ENCODE measurements around the gene LRRC8D.

LRRC8D gene

DNA sequence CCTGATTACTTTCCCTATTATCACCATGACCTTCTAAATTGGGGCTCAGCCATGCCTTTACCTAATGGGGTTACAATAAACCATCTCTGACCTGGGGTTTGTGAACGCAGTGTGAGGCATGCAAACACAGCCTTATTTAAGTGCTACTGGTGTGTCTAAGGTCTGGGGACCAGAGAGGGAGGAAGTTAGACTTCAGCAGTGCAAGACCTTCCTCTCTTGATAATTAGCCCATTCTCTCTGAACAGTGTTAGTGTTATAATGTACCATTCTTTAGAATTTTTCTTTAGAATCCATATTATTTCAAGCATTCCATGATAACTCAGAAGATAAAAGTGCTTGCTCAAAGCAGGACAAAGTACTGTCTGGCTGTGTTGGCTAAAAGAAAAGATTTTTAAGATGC is 10.5 kb upstream of the LRRC8D start:
- Histone ChIP-seq H3K27ac (no peak overlapping the region), H3K4me2 (ENCODE audit: low read length) (no peak overlapping the region), H3K27me3 (ENCODE audit: control insufficient read depth, insufficient read depth, low read length) (no peaks in the 10 kb centered on the region), H3K79me2 (no peaks in the 10 kb centered on the region), H3K4me3 (ENCODE audit: low read depth, low read length) (no peak overlapping the region), H2AFZ (no peak overlapping the region), H3K36me3 (ENCODE audit: control insufficient read depth, insufficient read depth, low read length) (no peaks in the 10 kb centered on the region), H3K9ac (no peak overlapping the region), H3K4me1 (no peaks in the 10 kb centered on the region), H3K9me3 (ENCODE audit: control insufficient read depth, low read length) (no peaks in the 10 kb centered on the region)
- TF ChIP-seq, protein P1, sequence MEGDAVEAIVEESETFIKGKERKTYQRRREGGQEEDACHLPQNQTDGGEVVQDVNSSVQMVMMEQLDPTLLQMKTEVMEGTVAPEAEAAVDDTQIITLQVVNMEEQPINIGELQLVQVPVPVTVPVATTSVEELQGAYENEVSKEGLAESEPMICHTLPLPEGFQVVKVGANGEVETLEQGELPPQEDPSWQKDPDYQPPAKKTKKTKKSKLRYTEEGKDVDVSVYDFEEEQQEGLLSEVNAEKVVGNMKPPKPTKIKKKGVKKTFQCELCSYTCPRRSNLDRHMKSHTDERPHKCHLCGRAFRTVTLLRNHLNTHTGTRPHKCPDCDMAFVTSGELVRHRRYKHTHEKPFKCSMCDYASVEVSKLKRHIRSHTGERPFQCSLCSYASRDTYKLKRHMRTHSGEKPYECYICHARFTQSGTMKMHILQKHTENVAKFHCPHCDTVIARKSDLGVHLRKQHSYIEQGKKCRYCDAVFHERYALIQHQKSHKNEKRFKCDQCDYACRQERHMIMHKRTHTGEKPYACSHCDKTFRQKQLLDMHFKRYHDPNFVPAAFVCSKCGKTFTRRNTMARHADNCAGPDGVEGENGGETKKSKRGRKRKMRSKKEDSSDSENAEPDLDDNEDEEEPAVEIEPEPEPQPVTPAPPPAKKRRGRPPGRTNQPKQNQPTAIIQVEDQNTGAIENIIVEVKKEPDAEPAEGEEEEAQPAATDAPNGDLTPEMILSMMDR (IDR thresholded peaks at IDR 0.05), result no peak

DNA sequence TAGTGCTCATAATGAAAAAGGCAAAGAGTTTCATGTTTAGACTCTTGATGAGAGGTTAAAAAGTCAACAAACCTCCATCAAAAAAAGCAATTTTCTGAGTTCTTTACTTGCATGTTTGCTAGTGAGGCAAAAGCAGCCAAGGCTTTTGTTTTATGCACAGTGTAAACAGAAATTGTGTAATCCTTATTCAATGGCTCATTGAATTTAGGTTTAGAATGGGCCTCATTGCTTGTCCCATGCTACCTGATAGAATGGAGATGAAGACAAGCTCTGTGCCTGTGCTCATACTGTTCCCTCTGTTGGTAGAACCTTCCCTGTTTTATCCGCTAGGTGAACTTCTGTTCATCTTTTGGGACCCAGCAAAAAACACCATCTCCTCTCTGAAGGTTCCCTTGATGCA is 10.0 kb upstream of the LRRC8D start:
- H3K27me3 ChIP-seq (ENCODE audit: control insufficient read depth, insufficient read depth, low read length), result no peaks in the 10 kb centered on the region
- TF ChIP-seq, protein P1 (IDR thresholded peaks at IDR 0.05), result no peak

DNA sequence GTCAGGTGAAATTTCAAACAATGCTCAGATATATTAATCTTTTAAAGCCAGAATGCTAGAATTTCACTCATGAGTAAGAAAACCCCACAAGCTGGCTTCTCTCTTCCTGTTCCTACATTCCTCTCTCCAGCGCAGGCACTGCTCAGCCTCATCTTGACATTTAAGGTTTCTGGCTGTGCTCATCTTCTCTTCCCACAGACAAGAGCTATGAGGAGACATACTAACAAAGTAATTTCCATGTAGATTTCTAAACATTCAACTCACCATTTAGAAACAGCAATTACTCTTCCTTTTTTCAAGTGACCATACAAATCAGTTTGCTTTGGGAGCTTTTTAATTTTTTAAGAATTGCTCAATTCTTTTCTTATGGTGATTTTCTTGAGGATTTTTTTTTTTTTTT is 7.8 kb upstream of the LRRC8D start:
- no peaks in the 10 kb centered on the region for H3K9me3 ChIP-seq (ENCODE audit: control insufficient read depth, low read length)
- H3K4me3 ChIP-seq (ENCODE audit: low read depth, low read length), result no peak overlapping the region
- H3K79me2 ChIP-seq, result no peaks in the 10 kb centered on the region
- H3K9ac ChIP-seq, result no peak overlapping the region
- no peaks in the 10 kb centered on the region for H3K27me3 ChIP-seq (ENCODE audit: control insufficient read depth, insufficient read depth, low read length)
- H3K4me2 ChIP-seq (ENCODE audit: low read length), result no peak overlapping the region
- no peaks in the 10 kb centered on the region for H3K36me3 ChIP-seq (ENCODE audit: control insufficient read depth, insufficient read depth, low read length)
- H3K27ac ChIP-seq, result no peak overlapping the region
- no peaks in the 10 kb centered on the region for H3K4me1 ChIP-seq
- no peak overlapping the region for H2AFZ ChIP-seq
- TF ChIP-seq, protein P1 (IDR thresholded peaks at IDR 0.05), result no peak

More for the DNA sequence above, 10.0 kb upstream of the LRRC8D start:
- no peak overlapping the region for H3K9ac ChIP-seq
- H2AFZ ChIP-seq, result no peak overlapping the region
- H3K79me2 ChIP-seq, result no peaks in the 10 kb centered on the region
- H3K36me3 ChIP-seq (ENCODE audit: control insufficient read depth, insufficient read depth, low read length), result no peaks in the 10 kb centered on the region
- H3K4me1 ChIP-seq, result no peaks in the 10 kb centered on the region
- no peaks in the 10 kb centered on the region for H3K9me3 ChIP-seq (ENCODE audit: control insufficient read depth, low read length)
- no peak overlapping the region for H3K27ac ChIP-seq
- H3K4me3 ChIP-seq (ENCODE audit: low read depth, low read length), result no peak overlapping the region
- H3K4me2 ChIP-seq (ENCODE audit: low read length), result no peak overlapping the region

DNA sequence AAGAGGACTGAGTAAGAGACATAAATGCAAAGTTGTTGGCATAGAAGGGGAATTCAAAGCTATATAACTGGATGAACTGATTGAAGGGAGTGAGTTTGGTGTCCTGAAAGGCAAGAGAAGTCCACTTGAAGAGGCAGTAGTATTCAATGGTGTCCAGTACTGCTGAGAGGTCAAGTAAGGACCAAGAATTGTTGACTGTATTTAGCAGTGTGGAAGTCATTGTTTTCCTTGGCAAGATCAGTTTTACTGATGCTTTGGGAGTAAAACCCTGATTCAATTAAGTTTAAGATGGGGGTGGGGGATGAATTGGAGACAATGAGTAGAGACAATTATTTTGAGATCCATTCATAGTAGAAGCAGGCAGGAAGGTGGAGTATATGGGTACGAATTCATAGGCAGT is 5.8 kb upstream of the LRRC8D start:
- no peaks in the 10 kb centered on the region for H3K79me2 ChIP-seq
- no peaks in the 10 kb centered on the region for H3K9me3 ChIP-seq (ENCODE audit: control insufficient read depth, low read length)
- H3K36me3 ChIP-seq (ENCODE audit: control insufficient read depth, insufficient read depth, low read length), result no peaks in the 10 kb centered on the region
- no peak overlapping the region for H2AFZ ChIP-seq
- H3K4me2 ChIP-seq (ENCODE audit: low read length), result no peak overlapping the region
- H3K4me3 ChIP-seq (ENCODE audit: low read depth, low read length), result no peak overlapping the region
- peaks cover 1% of the 10 kb centered on the region for H3K4me1 ChIP-seq
- H3K27me3 ChIP-seq (ENCODE audit: control insufficient read depth, insufficient read depth, low read length), result no peaks in the 10 kb centered on the region
- TF ChIP-seq, protein P1 (IDR thresholded peaks at IDR 0.05), result no peak
- no peak overlapping the region for H3K9ac ChIP-seq
- no peak overlapping the region for H3K27ac ChIP-seq

DNA sequence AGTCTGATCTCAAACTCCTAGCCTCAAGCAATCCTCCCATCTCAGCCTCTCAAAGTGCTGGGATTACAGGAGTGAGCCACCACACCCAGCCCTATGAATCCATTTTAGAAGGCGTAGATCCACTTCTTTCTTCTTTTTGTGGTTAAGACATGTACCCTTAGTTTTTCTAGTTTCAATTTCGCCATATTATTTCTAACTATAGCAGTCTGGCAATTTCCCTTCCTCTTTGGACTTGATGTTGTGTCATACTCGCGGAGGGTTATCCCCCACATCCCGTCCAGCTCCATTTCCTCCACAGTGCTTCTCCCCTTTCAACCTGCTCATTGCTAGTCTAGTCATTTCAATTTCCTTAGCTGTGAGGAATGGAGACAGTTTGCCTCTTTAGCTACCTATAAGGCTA is 5.2 kb upstream of the LRRC8D start:
- Histone ChIP-seq H3K4me3 (ENCODE audit: low read depth, low read length) (no peak overlapping the region), H3K9me3 (ENCODE audit: control insufficient read depth, low read length) (no peaks in the 10 kb centered on the region), H3K4me2 (ENCODE audit: low read length) (no peak overlapping the region), H3K27ac (no peak overlapping the region), H3K4me1 (peaks cover 3% of the 10 kb centered on the region), H3K79me2 (no peaks in the 10 kb centered on the region), H3K9ac (no peak overlapping the region), H3K36me3 (ENCODE audit: control insufficient read depth, insufficient read depth, low read length) (no peaks in the 10 kb centered on the region), H2AFZ (no peak overlapping the region), H3K27me3 (ENCODE audit: control insufficient read depth, insufficient read depth, low read length) (no peaks in the 10 kb centered on the region)
- TF ChIP-seq, protein P1 (IDR thresholded peaks at IDR 0.05), result no peak

Measured in parathyroid adenoma (tissue), 2 donors.